GM04504 (cell line): ENCODE results near the gene E2F6.
A peak's percentile ranks its signal among the peaks of the same experiment; 100 is the strongest.

Experiments used
- DNase-seq: peaks from one replicate; pipeline ENCODE4 v3.0.0-alpha.2; 2012; ENCODE audit warnings: low read depth

Gene E2F6

DNA sequence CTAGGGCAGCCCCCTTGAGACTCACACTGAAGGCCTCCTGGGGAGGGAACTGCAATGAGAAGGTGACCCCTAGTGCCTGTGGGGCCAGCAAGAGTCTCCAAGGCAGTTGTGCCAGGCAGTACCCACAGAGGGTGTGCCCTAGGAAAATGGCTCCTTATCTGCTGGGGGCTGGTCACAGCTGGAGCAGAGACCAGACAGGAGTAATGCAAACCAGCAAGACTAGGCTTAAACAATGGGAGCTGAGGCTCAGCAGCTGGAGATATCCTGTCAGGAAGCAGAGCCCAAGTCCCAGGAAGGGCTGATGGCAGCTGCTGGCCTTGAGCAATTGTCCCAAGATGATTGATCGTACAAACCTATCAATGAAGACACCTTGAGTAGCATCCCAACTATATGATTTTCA lies 26.8 kb upstream of the E2F6 start:
- no peak for DNase-seq

DNA sequence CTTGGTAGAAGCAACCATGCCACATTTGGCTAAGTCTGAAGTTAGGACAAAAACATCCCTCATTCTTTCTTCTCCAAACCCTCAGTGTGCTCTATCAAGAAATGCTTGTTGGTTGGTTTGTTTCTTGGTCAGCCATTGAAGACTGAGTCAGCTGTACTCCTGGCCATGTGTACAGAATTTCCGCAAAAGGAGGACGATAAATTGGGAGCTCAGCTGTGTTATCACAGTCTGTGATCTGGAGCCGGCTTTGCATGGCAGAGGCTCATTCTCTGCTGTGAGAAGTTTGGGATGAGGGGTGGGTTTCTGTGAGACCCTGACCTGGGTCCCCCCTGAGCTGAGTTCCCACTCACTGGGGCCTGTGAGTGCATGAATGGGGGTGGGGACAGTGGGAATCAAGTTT lies 26.3 kb upstream of the E2F6 start:
- no peak for DNase-seq

DNA sequence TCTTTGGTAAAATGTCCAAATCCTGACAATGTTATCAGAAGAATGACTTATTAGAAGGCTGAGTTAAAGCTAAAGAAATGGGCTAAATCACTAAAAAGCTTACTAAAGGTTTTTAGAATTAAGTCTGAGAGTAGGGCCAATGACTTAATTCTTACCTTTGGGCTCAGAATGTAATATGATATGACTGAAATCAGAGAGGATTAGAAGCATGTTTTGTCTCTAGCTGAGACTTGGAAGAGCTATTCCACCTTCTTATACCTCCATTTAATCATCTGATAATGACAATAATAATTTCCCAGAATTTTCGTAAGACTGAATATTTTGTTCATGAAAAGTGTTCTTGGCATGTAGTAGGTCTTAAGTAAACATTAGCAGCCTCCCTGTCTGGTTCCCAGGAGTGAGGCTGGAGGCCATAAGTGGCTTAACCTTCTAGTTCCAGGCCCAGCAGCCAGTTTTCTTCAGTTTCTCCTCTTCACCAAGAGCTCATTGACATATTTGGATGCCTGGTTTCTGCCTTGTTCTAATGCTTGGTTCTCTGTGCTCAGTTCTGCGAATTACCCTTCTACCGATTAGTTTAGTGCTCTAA lies 25.5 kb upstream of the E2F6 start:
- DNase-seq, result no peak

DNA sequence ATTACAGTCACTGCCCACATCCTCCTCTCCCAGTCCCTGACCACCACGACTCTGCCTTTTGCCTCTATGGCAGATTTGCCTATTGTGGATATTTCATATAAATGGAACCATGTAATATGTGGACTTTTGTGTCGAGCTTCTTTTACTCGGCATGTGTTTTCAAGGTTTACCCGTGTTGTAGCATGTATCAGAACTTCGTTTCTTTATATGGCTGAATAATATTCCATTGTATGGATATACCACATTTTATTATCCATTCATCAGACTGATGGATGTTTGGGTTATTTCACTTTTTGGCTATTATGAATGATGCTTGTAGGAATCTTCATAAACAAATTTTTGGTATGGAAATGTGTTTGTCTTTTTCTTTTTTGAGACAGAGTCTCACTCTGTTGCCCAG lies 24.2 kb upstream of the E2F6 start:
- no peak for DNase-seq

- DNase-seq, result no peak
Measured at GRCh38 chr2:11488809-11489208, 22.8 kb upstream of the E2F6 start.

- DNase-seq, result no peak
Measured at GRCh38 chr2:11483806-11484617, 18.1 kb upstream of the E2F6 start.

DNA sequence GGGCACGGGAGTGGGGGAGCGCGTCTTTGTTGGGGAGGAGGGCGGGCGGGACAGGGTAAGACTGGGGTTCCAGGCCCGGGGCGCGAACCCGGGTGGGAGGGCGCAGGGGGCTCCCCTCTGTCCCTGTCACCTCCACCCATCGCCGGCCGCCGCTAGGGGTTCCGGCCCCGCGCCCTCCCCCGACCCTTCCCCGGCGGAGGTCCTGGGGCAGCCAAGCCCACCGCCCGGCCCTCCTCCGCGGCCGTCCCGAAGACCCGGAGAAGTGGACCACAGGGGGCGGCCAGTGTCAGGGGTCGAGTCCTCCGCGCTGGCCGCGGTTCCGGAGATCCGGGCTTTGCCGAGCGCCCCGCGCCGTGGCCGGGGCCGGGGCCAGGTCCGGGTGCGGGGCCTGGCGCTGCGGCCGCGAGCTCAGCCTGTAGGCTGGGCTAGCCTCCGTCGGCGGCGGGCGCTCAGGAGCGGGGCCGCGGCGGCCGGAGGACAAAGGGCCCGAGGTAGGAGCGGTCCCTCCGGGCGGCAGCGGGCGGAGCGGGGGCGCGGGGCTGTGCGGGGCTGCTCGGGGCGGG lies 16.6 kb upstream of the E2F6 start:
- DNase-seq, result no peak

- DNase-seq, result no peak
Measured at GRCh38 chr2:11481789-11482472, 16.0 kb upstream of the E2F6 start.

DNA sequence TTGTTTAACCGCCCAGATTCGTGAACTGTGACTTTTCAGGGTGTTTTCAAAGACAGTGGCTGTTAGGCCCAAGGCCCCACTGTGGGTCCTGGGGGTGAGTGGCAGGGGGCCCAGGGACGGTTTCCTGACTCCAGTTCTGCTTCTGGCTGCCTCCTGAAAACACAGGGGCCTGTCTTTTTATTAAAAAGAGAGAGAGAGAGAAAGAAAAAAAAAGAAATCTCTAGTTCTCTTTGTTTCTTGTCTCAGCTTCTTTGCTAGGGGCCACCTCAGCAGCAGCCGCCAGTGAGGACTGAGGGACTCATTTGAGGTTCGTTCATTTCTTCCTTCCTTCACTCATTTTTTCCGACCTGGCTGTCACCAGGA lies 15.4 kb upstream of the E2F6 start:
- no peak for DNase-seq

DNA sequence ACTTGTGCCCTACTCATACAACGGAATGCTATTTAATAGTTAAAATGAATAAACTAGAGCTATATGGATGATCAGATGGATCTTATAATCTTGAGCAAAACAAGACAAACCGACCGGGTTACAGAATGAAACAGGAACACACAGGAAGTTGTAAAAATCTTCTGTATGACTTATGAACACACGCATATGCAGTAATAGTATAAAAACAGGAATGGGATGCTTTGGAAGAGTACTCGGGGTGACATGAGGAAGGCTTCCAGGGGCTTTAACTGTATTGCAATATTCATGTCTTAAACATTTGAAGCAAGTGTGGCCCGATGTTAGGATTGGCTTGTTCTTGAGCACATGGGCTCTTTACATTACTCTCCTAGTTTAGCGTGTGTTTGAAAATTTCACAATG lies 14.9 kb upstream of the E2F6 start:
- DNase-seq, result no peak

- no peak for DNase-seq
Measured at GRCh38 chr2:11480406-11480805, 14.4 kb upstream of the E2F6 start.

GRCh38 chr2:11478899-11479605 lies 13.1 kb upstream of the E2F6 start:
- no peak for DNase-seq

GRCh38 chr2:11477994-11478393 lies 12.0 kb upstream of the E2F6 start:
- DNase-seq, result peak; percentile 63

DNA sequence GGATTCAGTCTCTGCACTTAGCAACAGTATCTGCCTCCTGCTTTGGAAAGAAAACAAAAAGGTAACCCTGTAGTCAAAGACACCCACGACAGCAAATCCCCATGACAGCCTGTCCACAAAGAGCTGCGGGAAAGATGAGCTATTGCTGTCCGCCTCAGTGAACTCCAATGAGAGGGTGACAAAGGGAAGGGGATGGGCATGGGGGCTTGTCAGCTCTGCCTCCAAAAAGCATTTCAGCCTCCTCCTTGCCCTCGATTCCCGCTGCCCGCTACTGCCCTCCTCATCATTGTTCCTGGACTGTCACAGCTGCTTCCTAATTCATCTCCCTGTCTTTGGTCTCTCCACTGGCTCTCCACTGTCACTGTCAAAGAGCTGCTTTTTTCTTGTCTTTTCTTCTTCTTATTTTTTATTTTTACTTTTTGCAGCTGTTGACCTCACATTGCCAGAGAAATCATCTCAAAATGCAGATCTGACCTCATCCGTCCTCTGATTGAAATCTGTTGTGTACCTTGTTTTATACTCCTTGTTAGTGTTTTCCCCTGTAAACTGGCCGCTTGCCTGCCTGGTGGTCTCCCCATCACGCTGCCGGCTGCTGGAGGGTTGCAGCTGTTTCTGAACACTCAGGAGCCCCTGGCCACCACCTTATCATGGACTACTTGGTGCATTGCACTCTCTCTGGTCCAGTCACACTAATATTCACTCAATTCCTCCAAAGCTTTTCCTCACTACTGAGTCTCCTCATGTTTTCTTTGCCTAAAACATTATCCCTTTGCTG lies 7.9 kb upstream of the E2F6 start:
- DNase-seq, result no peak

DNA sequence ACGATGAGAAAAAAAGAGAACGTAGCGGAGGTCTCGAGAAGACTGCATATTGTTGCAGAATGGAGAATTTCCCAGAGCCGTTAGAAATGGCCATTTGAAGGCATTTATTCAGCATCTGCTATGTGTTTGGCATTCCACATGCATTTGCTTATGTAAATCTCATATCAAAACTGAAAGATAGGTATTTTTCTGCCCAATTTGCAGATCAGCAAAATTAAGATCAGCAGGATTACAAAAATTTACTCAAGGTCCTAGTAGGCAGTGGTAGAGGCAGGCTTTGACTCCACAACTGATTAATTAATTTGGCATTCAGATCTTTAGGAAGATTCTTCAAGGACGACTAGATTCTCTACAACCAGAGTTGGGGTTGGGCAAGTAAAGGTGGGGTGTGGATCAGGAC lies 1.8 kb upstream of the E2F6 start:
- DNase-seq, result no peak

- no peak for DNase-seq
Measured at GRCh38 chr2:11467129-11467649, 1.2 kb upstream of the E2F6 start.

- DNase-seq, result no peak
Measured at GRCh38 chr2:11466307-11467128, 557 bp upstream of the E2F6 start.

- DNase-seq, result no peak
Measured at GRCh38 chr2:11465110-11465484, 864 bp downstream of the E2F6 start.

DNA sequence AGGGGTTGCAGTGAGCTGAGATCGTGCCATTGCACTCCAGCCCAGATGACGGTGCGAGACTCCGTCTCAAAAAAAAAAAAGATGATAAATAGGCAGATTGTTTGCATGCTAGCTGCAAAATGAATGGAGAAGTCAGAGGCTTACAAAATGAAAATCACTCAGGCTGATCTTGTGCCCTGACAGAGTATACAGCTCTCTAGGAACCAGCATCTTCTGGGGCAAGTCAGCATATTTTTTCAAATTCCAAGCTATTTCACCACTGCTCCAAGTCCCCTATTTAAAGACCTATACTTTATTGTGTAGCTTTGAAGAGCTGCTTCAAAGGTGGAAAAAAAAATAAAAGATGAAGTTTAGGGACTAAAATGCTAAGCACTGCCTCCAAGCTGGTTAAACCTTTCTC lies 6.1 kb downstream of the E2F6 start:
- no peak for DNase-seq

DNA sequence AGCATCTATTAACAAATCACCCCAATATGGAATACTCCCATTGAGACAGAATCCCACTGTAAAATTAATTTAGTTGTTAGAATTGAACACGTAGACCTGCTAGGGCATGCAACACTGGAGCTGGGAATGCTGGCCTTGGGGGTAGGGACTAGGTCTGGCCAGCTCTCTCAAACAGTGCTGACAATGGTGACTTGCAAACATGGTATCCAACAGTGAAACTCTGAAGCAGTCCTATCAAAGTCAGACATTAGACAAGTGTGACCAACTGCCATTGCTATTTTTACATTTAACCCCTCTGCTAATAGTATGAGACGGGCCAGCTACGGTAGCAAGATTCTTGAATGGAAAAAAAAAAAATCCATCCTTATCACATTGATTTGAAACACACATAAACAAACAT lies 7.2 kb downstream of the E2F6 start:
- no peak for DNase-seq

DNA sequence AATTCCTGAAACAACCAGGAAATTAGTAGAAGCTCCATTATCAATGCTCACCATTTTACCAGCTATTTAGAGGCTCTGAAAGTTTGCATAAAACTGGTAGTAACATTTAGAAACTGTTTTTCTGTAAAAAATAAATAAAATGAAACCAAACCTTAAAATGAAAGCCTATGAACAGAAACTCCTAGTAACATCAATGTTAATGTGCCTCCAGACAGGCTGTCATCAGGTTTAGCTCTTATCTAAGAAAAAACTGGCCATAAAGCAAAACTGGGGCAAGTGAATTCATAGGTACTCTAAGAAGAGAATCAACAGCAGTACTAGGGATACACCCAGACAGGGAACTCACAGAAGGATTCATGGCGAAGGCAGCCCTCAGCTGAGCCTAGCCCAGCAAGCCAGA lies 8.0 kb downstream of the E2F6 start:
- no peak for DNase-seq
